ENCODE data around the gene F10. TPM values are rescaled to one million over a fixed set of nuclear protein-coding genes. Genes with fewer than 3 reads are reported as not detected.

F10 gene
- total RNA-seq, 2 donors from 2014 or later: 18.7 to 32.4 TPM

GRCh38 chr13:113126265-113127150 lies 3.9 kb downstream of the F10 start:
- no peaks in the 10 kb centered on the region for H3K9me3 ChIP-seq (ENCODE audit: control insufficient read depth, low read length)
- peaks cover 4% of the 10 kb centered on the region for H3K27me3 Mint-ChIP-seq (ENCODE audit: insufficient read depth)
- no peak for TF ChIP-seq CTCF (conservative IDR thresholded peaks at IDR 0.05)

GRCh38 chr13:113129480-113129879 lies 6.9 kb downstream of the F10 start:
- peaks cover 19% of the 10 kb centered on the region for H3K36me3 Mint-ChIP-seq (ENCODE audit: low read depth)
- no peak overlapping the region for H3K4me3 Mint-ChIP-seq
- Histone ChIP-seq H3K27me3 (ENCODE audit: control insufficient read depth, insufficient read depth, low read length, poor library complexity, severe bottlenecking) (no peaks in the 10 kb centered on the region), H3K4me1 (ENCODE audit: control insufficient read depth, insufficient read depth, low read length) (peaks cover 9% of the 10 kb centered on the region), H3K27ac (ENCODE audit: low read depth, low read length) (no peak overlapping the region), H3K36me3 (ENCODE audit: control insufficient read depth, insufficient read depth, low read length) (no peaks in the 10 kb centered on the region), H3K9ac (ENCODE audit: extremely low read depth, low read length, poor library complexity, severe bottlenecking) (no peak overlapping the region), H3K9me3 (ENCODE audit: control insufficient read depth, low read length) (peaks cover 5% of the 10 kb centered on the region), H3K4me3 (ENCODE audit: low read length) (no peak overlapping the region)
- H3K27ac Mint-ChIP-seq: peak overlapping the region; percentile 59
- H3K27me3 Mint-ChIP-seq (ENCODE audit: insufficient read depth): peaks cover 4% of the 10 kb centered on the region
- DNase-seq: peak; percentile 60
- peaks cover 5% of the 10 kb centered on the region for H3K9me3 Mint-ChIP-seq
- peaks cover 12% of the 10 kb centered on the region for H3K4me1 Mint-ChIP-seq
- no peak for TF ChIP-seq CTCF (conservative IDR thresholded peaks at IDR 0.05)
- WGBS, 2 experiments (ENCODE audit: insufficient coverage in 1 of 2, insufficient read length in 1 of 2): 93 to 94% methylated on average over 21 to 27 of the region's 27 CpGs

More at GRCh38 chr13:113126265-113127150, 3.9 kb downstream of the F10 start:
- Histone ChIP-seq H3K4me1 (ENCODE audit: control insufficient read depth, insufficient read depth, low read length) (peaks cover 13% of the 10 kb centered on the region), H3K36me3 (ENCODE audit: control insufficient read depth, insufficient read depth, low read length) (no peaks in the 10 kb centered on the region), H3K27me3 (ENCODE audit: control insufficient read depth, insufficient read depth, low read length, poor library complexity, severe bottlenecking) (no peaks in the 10 kb centered on the region), H3K27ac (ENCODE audit: low read depth, low read length) (no peak overlapping the region), H3K4me3 (ENCODE audit: low read length) (no peak overlapping the region), H3K9ac (ENCODE audit: extremely low read depth, low read length, poor library complexity, severe bottlenecking) (no peak overlapping the region)
- no peak overlapping the region for H3K27ac Mint-ChIP-seq
- DNase-seq: peak; percentile 36
- peaks cover 2% of the 10 kb centered on the region for H3K9me3 Mint-ChIP-seq
- WGBS, 2 experiments (ENCODE audit: insufficient coverage in 1 of 2, insufficient read length in 1 of 2): 94 to 95% methylated on average over 12 to 18 of the region's 18 CpGs
- H3K4me3 Mint-ChIP-seq: no peak overlapping the region
- H3K36me3 Mint-ChIP-seq (ENCODE audit: low read depth): peaks cover 19% of the 10 kb centered on the region
- H3K4me1 Mint-ChIP-seq: peaks cover 20% of the 10 kb centered on the region

GRCh38 chr13:113129921-113130750 lies 7.5 kb downstream of the F10 start:
- no peaks in the 10 kb centered on the region for H3K27me3 ChIP-seq (ENCODE audit: control insufficient read depth, insufficient read depth, low read length, poor library complexity, severe bottlenecking)
- no peak overlapping the region for H3K9ac ChIP-seq (ENCODE audit: extremely low read depth, low read length, poor library complexity, severe bottlenecking)
- no peak overlapping the region for H3K27ac ChIP-seq (ENCODE audit: low read depth, low read length)
- no peak overlapping the region for H3K4me3 Mint-ChIP-seq
- H3K27me3 Mint-ChIP-seq (ENCODE audit: insufficient read depth): peaks cover 4% of the 10 kb centered on the region
- H3K9me3 ChIP-seq (ENCODE audit: control insufficient read depth, low read length): peaks cover 5% of the 10 kb centered on the region
- peaks cover 9% of the 10 kb centered on the region for H3K4me1 ChIP-seq (ENCODE audit: control insufficient read depth, insufficient read depth, low read length)
- peaks cover 12% of the 10 kb centered on the region for H3K4me1 Mint-ChIP-seq
- peaks cover 19% of the 10 kb centered on the region for H3K36me3 Mint-ChIP-seq (ENCODE audit: low read depth)
- no peak overlapping the region for H3K4me3 ChIP-seq (ENCODE audit: low read length)
- H3K36me3 ChIP-seq (ENCODE audit: control insufficient read depth, insufficient read depth, low read length): no peaks in the 10 kb centered on the region
- peaks cover 5% of the 10 kb centered on the region for H3K9me3 Mint-ChIP-seq
- TF ChIP-seq CTCF (conservative IDR thresholded peaks at IDR 0.05): no peak
- peak; percentile 36 for DNase-seq
- H3K27ac Mint-ChIP-seq: no peak overlapping the region
- WGBS, 2 experiments (ENCODE audit: insufficient coverage in 1 of 2, insufficient read length in 1 of 2): 93 to 95% methylated on average over 34 to 60 of the region's 60 CpGs
